Mucosa of gallbladder (tissue), 1 donor: ENCODE measurements around the gene IGSF21. TPM values are rescaled to one million over a fixed set of nuclear protein-coding genes. Genes with fewer than 3 reads are reported as not detected.

Source experiments
- DNase-seq: peaks from one replicate; pipeline ENCODE4 v3.0.0-alpha.2; 2020; ENCODE audit warnings: low spot score
- total RNA-seq: library from RNA; stranded (reverse); gene quantifications from one replicate; pipeline ENCODE4 v1.2.1, GENCODE V29; 2021
- donor health status: DM: no; HTN: no; CAD: no.

IGSF21 gene
- total RNA-seq, 1 donor from 2014 or later = 7.0 TPM

DNA sequence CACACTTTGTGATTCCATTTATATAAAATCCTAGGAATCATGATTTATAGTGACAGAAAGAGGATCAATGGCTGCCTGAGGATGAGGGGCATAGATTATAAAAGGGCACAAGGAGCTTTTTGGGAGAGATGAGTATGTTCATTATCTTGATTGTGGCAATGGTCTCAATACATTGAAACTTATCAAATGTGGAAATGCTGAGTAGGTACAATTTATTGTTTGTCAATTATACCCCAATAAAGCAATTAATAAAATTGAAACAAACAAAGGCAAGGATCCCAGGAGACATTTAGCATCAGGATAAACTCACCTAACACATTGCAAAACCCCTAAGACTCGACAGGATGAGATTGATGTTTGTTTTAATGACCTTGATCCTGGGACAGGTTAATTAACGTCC, 220.1 kb downstream of the IGSF21 start:
- no peak for DNase-seq

- DNase-seq = no peak
These were observed 221.2 kb downstream of the IGSF21 start for GRCh38 chr1:18328803-18329202.

- no peak for DNase-seq
These were observed 222.1 kb downstream of the IGSF21 start for GRCh38 chr1:18329469-18330253.

GRCh38 chr1:18332576-18332975, 225.0 kb downstream of the IGSF21 start:
- DNase-seq = no peak

GRCh38 chr1:18333220-18333619, 225.6 kb downstream of the IGSF21 start:
- no peak for DNase-seq

DNA sequence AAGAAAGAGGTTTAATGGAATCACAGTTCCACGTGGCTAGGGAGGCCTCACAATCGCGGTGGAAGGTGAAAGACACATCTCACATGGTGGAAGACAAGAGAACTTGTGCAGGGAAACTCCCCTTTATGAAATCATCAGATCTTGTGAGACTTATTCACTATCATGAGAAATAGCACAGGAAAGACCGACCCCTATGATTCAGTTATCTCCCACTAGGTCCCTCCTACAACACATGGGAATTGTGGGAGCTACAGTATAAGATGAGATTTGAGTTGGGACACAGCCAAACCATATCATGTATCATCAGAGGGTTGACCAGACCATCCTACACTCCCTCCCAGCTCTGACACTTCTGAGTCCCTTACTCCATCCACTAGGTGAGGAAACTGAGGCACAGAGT, 229.2 kb downstream of the IGSF21 start:
- no peak for DNase-seq

DNA sequence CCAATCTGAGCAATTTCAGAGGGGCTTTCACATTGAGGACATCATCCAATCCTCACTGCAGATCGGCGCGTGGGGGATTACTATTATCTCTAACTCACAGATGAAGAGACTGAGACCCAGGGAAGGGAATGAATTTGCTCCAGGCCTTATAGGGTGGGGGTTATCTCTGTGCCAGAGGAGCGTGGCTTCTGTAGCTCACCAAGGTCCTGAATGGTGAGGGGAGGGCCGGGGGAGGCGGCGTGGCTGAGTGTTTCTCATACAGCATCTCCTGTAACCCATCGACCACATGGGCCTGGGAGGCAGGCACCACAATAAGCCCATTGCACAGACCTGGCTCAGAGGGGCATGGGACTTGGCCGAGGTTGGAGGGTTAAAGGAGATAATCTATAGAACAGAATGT, 230.2 kb downstream of the IGSF21 start:
- no peak for DNase-seq

GRCh38 chr1:18339161-18339560, 231.6 kb downstream of the IGSF21 start:
- DNase-seq = no peak

DNA sequence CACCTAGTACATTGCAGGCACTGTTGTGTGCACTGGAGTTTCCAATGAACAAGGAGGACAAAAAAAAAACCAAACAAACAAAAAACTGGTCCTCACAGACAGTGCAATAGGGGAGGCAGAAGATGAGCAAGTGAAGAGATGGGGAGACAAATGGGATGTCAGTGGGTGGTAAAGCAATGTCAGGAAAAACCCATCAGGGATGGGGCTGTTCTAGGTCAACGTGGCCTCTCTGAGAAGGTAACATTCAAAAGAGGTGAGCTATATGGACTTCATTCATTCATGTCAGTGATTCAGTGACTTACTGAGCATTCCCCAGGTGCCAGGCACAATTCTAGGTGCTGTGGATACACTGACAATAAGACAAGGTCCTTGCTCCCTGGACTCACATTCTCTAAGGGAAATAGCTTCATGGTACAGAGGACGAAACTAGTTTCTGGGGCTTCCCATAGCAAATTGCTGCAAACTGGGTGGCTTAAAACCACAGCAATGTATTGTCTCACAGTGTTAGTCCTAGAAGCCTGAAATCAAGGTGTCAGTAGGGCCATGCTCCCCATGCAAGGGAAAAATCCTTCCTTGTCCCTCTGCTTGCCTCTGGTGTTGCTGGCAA, 232.7 kb downstream of the IGSF21 start:
- DNase-seq = no peak

- DNase-seq = no peak
These were observed 233.2 kb downstream of the IGSF21 start for GRCh38 chr1:18340787-18341186.

DNA sequence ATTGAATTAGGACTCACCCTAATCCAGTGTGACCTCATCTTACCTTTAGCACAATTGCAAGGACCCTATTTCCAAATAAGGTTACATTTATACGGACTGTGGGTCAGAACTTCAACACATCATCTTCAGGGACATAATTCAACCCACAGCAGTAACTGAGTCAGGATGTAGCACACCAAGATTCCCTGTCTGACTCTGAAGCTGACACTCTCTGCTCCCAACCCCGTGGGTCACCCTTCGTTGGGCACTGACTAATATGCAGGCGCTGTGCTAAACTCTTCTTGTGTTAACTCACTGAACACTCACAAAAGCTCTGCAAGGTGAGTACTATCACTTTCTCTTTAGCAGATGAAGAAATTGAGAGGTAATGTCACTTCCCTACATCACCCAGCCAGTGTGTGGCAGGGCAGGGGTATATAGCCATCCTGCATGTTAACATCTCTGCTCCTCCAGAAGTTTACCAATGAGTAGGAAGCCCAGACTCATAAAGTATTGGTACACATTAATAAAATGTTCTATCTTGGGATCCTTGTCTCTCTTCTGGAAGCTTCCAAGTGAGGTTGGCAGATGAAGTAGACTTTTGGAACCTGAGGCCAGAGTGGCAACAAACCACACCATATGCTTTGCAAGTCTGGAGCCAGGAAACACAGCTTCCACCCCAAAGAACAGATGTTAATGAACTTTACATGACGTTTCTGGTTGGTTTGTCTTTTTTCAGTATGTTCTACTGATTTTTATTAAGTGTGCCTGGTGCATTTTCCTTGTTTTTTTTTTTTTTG, 233.9 kb downstream of the IGSF21 start:
- DNase-seq = no peak

- DNase-seq = no peak
These were observed 235.1 kb downstream of the IGSF21 start for GRCh38 chr1:18342744-18343143.

DNA sequence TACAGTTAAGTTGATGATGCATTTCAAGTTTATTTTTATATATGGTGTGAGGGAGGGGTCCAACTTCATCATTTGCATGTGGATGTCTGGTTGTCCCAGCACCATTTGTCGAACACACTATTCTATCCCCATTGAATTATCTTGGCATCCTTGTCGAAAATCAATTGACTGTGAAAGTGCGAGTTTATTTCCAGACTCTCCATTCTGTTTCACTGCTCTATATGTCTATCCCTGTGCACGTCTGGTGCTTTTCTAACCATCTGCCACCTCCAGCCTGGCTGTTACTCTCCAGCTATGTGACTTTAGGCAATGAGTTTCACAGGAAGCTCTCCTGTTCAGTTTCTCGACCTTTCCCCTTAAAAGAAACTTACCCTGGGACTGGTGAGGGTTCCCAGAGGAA, 236.0 kb downstream of the IGSF21 start:
- DNase-seq = no peak

GRCh38 chr1:18344755-18345154, 237.2 kb downstream of the IGSF21 start:
- DNase-seq = no peak

DNA sequence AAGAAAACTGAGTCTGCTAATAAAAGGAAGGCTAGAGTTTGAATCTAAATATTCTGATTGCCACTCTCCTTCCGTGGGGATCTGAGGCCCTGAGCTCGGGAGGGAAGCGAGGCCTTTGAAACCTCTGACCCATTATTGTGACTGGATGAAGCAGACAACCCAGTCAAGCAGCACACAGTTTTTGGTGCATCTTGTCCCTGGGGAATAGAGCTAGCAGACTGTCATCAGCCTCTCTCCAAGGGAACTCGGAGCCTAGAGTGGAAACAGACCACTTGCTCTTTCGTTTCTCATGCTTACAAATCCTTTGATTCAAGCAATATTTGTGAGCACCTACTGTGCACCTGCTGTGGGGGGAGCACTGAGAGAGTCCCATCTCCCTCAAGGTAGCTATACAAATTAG, 240.0 kb downstream of the IGSF21 start:
- DNase-seq = no peak

- DNase-seq = no peak
These were observed 240.8 kb downstream of the IGSF21 start for GRCh38 chr1:18348354-18348753.

DNA sequence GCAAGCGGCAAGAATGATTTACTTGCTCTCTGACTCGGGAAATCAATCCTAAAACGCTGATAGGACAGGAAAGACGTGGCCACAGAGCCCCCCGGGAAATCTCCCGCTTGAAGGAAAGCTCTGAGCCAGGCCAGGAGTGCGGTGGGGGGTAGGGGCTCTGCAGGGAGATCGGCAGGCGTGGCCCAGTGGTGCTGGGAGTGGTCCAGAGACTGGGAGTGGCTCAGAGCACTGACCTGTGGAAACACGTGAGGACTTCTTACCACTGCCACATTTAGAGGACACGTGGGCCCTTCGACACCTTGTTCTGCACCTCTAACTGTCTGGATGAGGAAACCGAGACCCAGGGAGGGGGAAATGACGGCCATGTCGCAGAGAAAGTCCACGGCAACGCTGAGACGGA, 243.1 kb downstream of the IGSF21 start:
- no peak for DNase-seq

DNA sequence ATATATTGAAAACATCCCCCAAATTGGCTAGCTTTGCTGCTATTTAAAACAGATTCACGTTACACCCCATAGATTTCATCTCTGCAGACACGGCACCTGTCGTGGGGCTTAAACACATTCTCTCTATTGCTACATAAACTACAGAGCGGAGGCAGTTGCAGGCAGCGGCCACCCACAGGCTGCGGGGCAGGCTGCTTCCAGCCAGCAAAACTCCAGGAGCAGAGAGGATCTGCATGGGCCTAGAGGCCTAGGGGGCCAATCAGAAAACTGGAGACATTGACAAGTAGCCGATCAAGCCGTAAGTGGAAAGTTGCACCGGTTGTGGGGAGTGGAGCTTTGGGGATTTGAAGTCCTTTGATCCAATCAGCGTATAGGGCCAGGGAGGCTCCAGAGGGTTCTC, 244.1 kb downstream of the IGSF21 start:
- DNase-seq = no peak

DNA sequence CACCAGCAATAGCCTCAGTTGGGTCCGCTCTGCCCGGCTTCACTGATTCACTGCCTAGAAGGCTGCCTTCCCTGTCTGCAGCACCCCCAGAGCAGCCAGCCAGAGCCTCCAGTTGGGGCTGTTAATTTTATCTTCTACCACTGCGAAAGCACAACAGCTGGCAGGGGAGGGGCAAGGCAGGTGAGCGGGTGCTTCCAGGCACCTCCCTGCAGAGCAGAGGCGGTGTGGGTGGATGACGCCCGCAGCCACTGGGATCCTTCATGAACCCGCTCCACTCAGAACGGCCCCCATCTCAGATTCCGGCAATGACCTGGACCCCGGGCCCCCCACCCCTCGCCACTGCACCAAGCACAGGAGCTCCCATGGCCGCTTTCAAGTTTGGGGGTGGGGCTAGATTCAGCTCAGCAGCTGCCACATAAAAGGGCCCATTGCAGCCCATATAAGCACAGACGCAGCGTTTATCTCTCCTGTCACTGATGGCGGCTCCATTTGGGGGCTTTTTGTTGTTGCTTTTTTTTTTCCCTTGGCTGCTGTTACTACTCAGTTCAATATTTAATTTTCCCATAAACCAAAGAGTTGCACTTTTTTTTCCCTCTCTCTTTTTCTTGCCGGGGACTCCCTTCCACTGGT, 245.2 kb downstream of the IGSF21 start:
- no peak for DNase-seq

GRCh38 chr1:18353528-18353927, 245.9 kb downstream of the IGSF21 start:
- no peak for DNase-seq

GRCh38 chr1:18353992-18354391, 246.4 kb downstream of the IGSF21 start:
- no peak for DNase-seq

- DNase-seq = no peak
These were observed 247.0 kb downstream of the IGSF21 start for GRCh38 chr1:18354612-18355011.
